ENCODE results near the gene ATP5ME.
A peak's percentile ranks its signal among the peaks of the same experiment; 100 is the strongest.
"Not testable (repeated sequence)": the region's sequence is repeated elsewhere in the genome, so short reads cannot be mapped to it uniquely, and the experiment has no call there.

Gene ATP5ME

GRCh38 chr4:705278-706082 is 31.4 kb upstream of the ATP5ME start, which contains the start of gene PCGF3:
Gene PCGF3, plus strand, starts transcription at chr4:705832. Its CDS starts 27,849 bp downstream, at chr4:733681.
- H3K9ac ChIP-seq (ENCODE audit: low read length in 5 of 5) = peak within 1 kb of the TSS; percentile 93 to 100 (median 97)
- H3K9me3 ChIP-seq (ENCODE audit: control insufficient read depth in 5 of 5, low read length in 5 of 5) = no peaks in the 10 kb centered on the region
- H3K27me3 ChIP-seq (ENCODE audit: control insufficient read depth in 5 of 5, insufficient read depth in 4 of 5, low read length in 5 of 5) = no peaks in the 10 kb centered on the region
- H3K36me3 ChIP-seq (ENCODE audit: control insufficient read depth in 5 of 5, insufficient read depth in 5 of 5, low read length in 5 of 5) = peaks cover 0 to 3% (median 0%) of the 10 kb centered on the region in 5 donors
- H3K27ac ChIP-seq (ENCODE audit: low read depth, low read length) = peak within 1 kb of the TSS; percentile 57
- peak within 1 kb of the TSS; percentile 77 to 83 (median 78) for H3K4me3 ChIP-seq (ENCODE audit: low read depth in 1 of 5, low read length in 5 of 5)
- peaks cover 4 to 51% (median 36%) of the 10 kb centered on the region in 5 donors for H3K4me1 ChIP-seq (ENCODE audit: control insufficient read depth in 5 of 5, insufficient read depth in 5 of 5, low read length in 5 of 5)

GRCh38 chr4:704971-705277 is 30.8 kb upstream of the ATP5ME start:
- Histone ChIP-seq H3K27me3 (ENCODE audit: control insufficient read depth in 5 of 5, insufficient read depth in 4 of 5, low read length in 5 of 5) (no peaks in the 10 kb centered on the region), H3K9me3 (ENCODE audit: control insufficient read depth in 5 of 5, low read length in 5 of 5) (no peaks in the 10 kb centered on the region), H3K27ac (ENCODE audit: low read depth, low read length) (no peak overlapping the region)

DNA sequence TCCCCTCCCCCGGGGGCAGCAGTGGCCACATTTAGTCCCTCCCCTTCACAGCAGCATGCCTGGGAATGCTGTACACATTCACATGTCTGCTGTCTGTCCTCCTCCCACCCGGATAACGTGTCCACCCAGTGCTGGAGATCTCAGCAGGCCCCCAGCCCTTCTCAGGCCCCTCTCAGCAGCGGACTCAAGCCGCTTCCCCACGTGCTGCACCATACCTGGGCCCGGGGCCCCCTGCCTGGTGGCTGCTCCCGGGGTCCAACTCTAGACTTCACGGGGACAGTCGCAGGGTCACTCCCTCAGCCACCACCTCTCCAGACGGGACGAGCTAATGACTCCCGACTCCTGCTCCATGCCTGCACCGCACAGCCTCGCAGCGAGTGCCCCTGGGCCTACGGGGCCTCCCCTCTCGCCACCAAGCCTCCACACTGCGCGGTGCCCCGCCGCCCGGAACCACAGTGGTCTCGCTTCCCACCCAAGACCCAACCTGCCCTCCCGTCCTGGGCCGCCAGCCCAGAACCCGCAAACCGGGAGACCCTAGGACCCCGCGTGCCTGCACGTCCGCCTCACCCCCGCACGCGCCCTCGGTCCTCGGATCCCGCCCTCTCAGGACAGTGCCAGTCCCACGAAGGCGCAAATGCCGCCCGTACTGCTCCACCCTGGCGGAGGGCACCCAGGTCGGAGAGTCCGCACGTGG is 30.3 kb upstream of the ATP5ME start:
- Histone ChIP-seq H3K4me1 (ENCODE audit: control insufficient read depth in 5 of 5, insufficient read depth in 5 of 5, low read length in 5 of 5) (peaks cover 4 to 49% (median 34%) of the 10 kb centered on the region in 5 donors), H3K27me3 (ENCODE audit: control insufficient read depth in 5 of 5, insufficient read depth in 4 of 5, low read length in 5 of 5) (no peaks in the 10 kb centered on the region), H3K4me3 (ENCODE audit: low read depth in 1 of 5, low read length in 5 of 5) (no peak overlapping the region), H3K9me3 (ENCODE audit: control insufficient read depth in 5 of 5, low read length in 5 of 5) (no peaks in the 10 kb centered on the region), H3K9ac (ENCODE audit: low read length in 5 of 5) (no peak overlapping the region), H3K27ac (ENCODE audit: low read depth, low read length) (no peak overlapping the region), H3K36me3 (ENCODE audit: control insufficient read depth in 5 of 5, insufficient read depth in 5 of 5, low read length in 5 of 5) (no peaks in the 10 kb centered on the region)

More at GRCh38 chr4:704971-705277, 30.8 kb upstream of the ATP5ME start:
- Histone ChIP-seq H3K4me1 (ENCODE audit: control insufficient read depth in 5 of 5, insufficient read depth in 5 of 5, low read length in 5 of 5) (peaks cover 4 to 47% (median 33%) of the 10 kb centered on the region in 5 donors), H3K4me3 (ENCODE audit: low read depth in 1 of 5, low read length in 5 of 5) (peak overlapping the region; percentile 69 to 83 (median 77)), H3K36me3 (ENCODE audit: control insufficient read depth in 5 of 5, insufficient read depth in 5 of 5, low read length in 5 of 5) (no peaks in the 10 kb centered on the region), H3K9ac (ENCODE audit: low read length in 5 of 5) (peak overlapping the region in 4 of 5 donors; percentile 68 to 87 (median 82))

DNA sequence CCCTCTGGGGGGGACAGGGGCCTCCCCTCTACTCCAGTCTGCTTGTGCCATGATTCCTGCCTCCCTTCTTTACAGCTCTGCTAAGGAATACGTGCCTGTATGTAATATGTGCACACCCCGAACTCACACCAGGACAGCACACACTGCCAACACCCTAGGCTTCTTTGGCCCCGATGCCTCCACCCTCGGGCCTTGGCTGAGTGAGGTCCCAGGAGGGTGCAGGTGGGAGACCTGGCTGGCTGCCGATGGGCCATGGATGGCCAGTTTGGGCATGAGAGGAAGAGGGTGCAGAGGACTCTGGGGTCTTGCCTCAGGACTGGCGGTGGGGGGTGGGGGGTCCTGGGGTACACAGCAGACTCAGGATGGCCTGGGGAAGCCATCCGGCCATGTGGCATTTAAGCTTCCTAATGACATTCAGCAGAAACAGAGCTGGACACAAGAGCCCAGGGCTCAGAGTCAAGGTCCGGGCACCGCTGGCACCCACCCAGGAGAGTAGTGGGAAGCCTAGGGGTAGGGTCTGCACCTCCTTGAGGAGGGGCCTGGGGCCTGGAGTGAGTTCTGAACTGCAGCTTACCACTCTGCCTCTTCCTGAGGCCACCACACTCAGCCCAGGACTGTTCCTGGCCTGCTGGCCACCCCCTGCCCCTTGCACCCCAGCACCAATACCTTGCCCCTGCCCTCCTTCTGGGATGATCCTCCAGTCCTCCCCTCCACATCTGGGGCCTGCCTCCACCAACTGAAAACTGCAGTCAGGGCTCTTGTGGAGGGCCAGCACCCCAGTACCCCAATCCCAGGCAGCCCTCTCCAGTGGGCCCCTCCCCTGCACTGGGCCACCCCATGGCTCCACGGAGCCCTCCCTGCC is 29.5 kb upstream of the ATP5ME start:
- peaks cover 4 to 47% (median 29%) of the 10 kb centered on the region in 5 donors for H3K4me1 ChIP-seq (ENCODE audit: control insufficient read depth in 5 of 5, insufficient read depth in 5 of 5, low read length in 5 of 5)
- no peaks in the 10 kb centered on the region for H3K27me3 ChIP-seq (ENCODE audit: control insufficient read depth in 5 of 5, insufficient read depth in 4 of 5, low read length in 5 of 5)
- H3K36me3 ChIP-seq (ENCODE audit: control insufficient read depth in 5 of 5, insufficient read depth in 5 of 5, low read length in 5 of 5) = no peaks in the 10 kb centered on the region
- no peaks in the 10 kb centered on the region for H3K9me3 ChIP-seq (ENCODE audit: control insufficient read depth in 5 of 5, low read length in 5 of 5)
- H3K4me3 ChIP-seq (ENCODE audit: low read depth in 1 of 5, low read length in 5 of 5) = no peak overlapping the region
- H3K27ac ChIP-seq (ENCODE audit: low read depth, low read length) = no peak overlapping the region
- H3K9ac ChIP-seq (ENCODE audit: low read length in 5 of 5) = no peak overlapping the region

DNA sequence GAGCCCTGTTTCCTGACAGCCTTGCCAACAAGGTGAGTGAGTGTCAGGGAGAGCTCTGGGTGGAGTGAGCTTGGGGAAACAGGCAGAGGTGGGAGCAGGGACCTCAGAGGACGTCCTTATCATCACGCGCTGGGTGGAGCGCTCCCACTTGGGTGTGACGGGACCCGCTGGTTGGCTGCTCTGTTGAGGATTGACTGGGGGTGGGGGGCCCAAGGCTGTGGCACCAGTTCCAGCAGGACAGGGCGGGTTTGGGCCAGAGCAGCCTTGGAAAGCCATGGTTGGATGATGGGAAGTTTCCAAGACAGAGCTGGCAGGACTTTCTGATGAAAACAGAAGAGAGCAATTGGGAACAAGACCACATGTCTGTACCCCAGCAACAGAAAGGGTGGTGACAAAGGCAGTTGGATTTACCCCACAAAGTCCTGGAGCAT is 28.6 kb upstream of the ATP5ME start:
- no peak overlapping the region for H3K27ac ChIP-seq (ENCODE audit: low read depth, low read length)
- H3K36me3 ChIP-seq (ENCODE audit: control insufficient read depth in 5 of 5, insufficient read depth in 5 of 5, low read length in 5 of 5) = no peaks in the 10 kb centered on the region

DNA sequence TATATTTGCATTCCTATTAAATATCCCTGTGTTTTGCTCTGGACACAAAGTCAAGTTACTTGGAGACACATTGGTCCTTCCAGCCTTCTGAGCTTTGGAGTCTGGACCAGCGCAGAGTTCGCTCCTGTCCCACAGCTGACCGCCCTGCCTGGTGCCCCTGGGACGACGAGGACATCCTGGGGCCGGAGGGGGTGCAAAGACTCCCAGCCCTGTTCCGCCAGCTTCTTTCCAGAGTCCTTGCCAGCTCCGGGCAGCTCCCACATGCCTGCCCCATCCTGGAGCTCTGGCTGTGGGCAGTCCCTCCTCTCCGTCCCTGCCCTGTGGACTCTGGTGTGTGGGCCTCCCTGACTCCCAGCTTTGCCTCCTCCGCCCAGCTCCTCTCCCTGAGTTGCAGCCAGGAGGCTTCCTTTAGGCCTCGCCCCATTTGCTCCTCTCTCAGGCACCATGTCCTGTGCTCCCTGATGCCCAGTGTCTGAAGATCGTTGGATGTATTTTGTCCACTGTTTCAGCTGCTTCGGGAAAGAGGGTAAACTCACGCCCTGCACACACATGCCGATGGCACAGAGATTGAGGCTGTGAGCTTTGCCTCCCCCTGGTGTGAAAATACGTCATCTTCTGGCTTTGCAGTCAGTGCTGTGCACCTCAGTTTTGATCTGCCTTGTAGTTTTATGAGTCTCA is 26.6 kb upstream of the ATP5ME start:
- Histone ChIP-seq H3K9me3 (ENCODE audit: control insufficient read depth in 5 of 5, low read length in 5 of 5) (no peaks in the 10 kb centered on the region), H3K36me3 (ENCODE audit: control insufficient read depth in 5 of 5, insufficient read depth in 5 of 5, low read length in 5 of 5) (no peaks in the 10 kb centered on the region), H3K4me1 (ENCODE audit: control insufficient read depth in 5 of 5, insufficient read depth in 5 of 5, low read length in 5 of 5) (peaks cover 0 to 22% (median 12%) of the 10 kb centered on the region in 5 donors), H3K4me3 (ENCODE audit: low read depth in 1 of 5, low read length in 5 of 5) (no peak overlapping the region), H3K27me3 (ENCODE audit: control insufficient read depth in 5 of 5, insufficient read depth in 4 of 5, low read length in 5 of 5) (no peaks in the 10 kb centered on the region), H3K9ac (ENCODE audit: low read length in 5 of 5) (no peak overlapping the region), H3K27ac (ENCODE audit: low read depth, low read length) (no peak overlapping the region)

More for the DNA sequence above, 28.6 kb upstream of the ATP5ME start:
- Histone ChIP-seq H3K9ac (ENCODE audit: low read length in 5 of 5) (no peak overlapping the region), H3K27me3 (ENCODE audit: control insufficient read depth in 5 of 5, insufficient read depth in 4 of 5, low read length in 5 of 5) (no peaks in the 10 kb centered on the region), H3K9me3 (ENCODE audit: control insufficient read depth in 5 of 5, low read length in 5 of 5) (no peaks in the 10 kb centered on the region), H3K4me1 (ENCODE audit: control insufficient read depth in 5 of 5, insufficient read depth in 5 of 5, low read length in 5 of 5) (peaks cover 0 to 39% (median 22%) of the 10 kb centered on the region in 5 donors), H3K4me3 (ENCODE audit: low read depth in 1 of 5, low read length in 5 of 5) (no peak overlapping the region)

DNA sequence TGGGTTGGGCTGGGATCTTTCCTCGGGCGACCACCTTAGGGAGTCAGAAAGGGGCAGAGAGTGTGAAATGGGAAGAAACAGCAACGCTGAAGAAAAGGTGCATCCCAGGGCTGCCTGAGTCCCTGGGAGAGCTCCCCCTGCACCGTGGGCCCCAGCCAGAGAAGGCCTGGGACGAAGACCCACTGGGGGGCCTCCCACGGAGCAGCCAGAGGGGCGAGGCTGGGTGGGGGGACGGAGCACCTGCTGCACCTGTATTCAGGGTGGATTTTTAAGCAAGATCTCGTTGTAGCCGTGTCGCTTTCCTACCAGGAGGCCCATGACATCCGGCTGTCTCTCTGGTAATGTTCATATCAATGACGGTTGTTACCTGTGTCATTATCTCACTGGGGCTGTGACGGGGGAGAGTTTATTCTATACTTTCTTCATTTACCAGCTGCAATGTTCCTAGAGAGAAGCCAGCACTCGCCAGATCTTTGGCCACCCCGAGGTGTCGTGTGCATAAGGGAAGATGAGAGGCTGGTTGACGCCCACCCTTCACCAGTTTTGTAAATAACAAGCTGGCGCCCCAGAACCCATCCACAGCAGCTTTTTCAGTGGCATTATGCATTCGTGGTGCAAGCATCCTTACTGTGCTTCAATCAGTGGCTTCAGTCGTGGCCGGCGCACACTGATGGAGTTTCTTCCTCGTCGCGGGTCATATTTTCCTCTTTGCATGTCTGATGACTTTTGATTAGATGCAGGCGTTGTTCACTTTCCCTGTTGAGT is 25.9 kb upstream of the ATP5ME start:
- Histone ChIP-seq H3K4me1 (ENCODE audit: control insufficient read depth in 5 of 5, insufficient read depth in 5 of 5, low read length in 5 of 5) (peaks cover 0 to 18% (median 8%) of the 10 kb centered on the region in 5 donors), H3K4me3 (ENCODE audit: low read depth in 1 of 5, low read length in 5 of 5) (no peak overlapping the region), H3K9me3 (ENCODE audit: control insufficient read depth in 5 of 5, low read length in 5 of 5) (no peaks in the 10 kb centered on the region), H3K27ac (ENCODE audit: low read depth, low read length) (no peak overlapping the region), H3K36me3 (ENCODE audit: control insufficient read depth in 5 of 5, insufficient read depth in 5 of 5, low read length in 5 of 5) (no peaks in the 10 kb centered on the region), H3K9ac (ENCODE audit: low read length in 5 of 5) (no peak overlapping the region), H3K27me3 (ENCODE audit: control insufficient read depth in 5 of 5, insufficient read depth in 4 of 5, low read length in 5 of 5) (peaks cover 0 to 6% (median 0%) of the 10 kb centered on the region in 5 donors)

GRCh38 chr4:694341-694940 is 20.4 kb upstream of the ATP5ME start:
- H3K9me3 ChIP-seq (ENCODE audit: control insufficient read depth in 5 of 5, low read length in 5 of 5); H3K27ac ChIP-seq (ENCODE audit: low read depth, low read length); H3K4me3 ChIP-seq (ENCODE audit: low read depth in 1 of 5, low read length in 5 of 5); H3K27me3 ChIP-seq (ENCODE audit: control insufficient read depth in 5 of 5, insufficient read depth in 4 of 5, low read length in 5 of 5); H3K9ac ChIP-seq (ENCODE audit: low read length in 5 of 5); H3K36me3 ChIP-seq (ENCODE audit: control insufficient read depth in 5 of 5, insufficient read depth in 5 of 5, low read length in 5 of 5): not testable (repeated sequence)
- peaks cover 0 to 11% (median 7%) of the 10 kb centered on the region in 5 donors for H3K4me1 ChIP-seq (ENCODE audit: control insufficient read depth in 5 of 5, insufficient read depth in 5 of 5, low read length in 5 of 5)

All from subcutaneous abdominal adipose tissue (tissue), 5 donors.